ENCODE results near the gene ASAP2. TPM values are rescaled to one million over a fixed set of nuclear protein-coding genes. Genes with fewer than 3 reads are reported as not detected.

Gene ASAP2
- total RNA-seq, 1 donor from 2014 or later, result 58.0 TPM

DNA sequence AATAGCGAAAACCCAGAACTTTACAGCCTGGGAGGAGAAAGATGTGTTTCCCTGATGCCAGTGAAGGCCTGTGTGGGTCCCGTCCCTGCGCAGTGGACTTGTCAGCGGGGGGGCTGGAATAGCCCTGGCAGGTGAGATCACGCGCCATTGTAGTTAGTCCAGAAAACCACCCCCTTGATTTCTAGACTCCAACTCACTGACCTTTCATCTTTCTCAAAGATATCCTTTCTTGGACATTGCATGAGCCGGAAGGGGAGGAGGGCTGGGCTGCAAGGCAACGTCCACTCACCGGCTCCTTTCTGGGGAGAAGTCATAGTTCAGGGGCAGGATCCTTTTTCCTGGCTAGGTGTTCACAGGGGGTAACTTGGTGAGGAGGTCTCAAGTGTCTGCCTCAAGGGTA lies 22.3 kb upstream of the ASAP2 start:
- no peak for DNase-seq

DNA sequence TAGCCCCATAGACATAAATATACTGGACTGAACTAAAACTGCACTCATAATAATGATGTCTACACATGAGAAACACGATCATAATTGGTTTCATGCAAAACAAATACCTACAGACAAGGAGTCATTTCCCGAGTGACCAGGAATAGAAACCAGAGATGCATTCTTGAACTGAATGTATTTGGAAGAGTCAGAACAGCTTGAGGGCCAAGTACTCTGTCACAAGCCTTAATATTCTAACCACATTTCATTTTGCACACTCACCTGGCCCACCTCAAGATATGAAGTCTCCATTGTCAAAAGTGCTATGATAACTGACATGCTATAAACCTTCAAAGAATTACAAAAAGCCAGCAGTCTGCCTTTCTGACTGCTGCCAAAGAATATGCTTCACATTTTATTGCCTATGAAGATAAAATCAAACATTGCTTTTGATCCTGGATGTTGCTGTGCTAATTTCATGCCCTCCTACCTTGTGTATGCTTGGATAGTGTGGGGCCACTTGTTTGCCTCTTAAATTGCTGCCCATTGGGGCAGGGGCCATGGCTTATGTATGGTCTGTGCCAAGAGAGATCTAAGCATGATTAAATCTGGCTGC lies 18.9 kb upstream of the ASAP2 start:
- no peak for DNase-seq

DNA sequence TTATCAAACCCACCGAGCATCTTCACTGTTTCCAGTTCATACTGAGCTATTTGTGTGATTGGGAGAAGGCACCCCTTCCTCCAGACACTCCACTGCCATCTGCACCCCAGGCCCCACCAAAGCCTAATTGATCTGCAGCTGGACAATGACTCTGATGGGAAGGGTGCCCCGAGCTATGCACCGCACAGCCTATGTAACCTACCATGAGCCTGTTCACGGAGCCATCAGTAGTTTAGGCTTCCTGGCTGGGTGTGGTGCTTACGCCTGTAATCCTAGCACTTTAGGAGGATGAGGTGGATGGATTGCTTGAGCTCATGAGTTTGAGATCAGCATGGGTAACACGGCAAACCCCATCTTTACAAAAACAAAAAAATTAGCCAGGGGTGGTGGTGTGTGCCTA lies 17.8 kb upstream of the ASAP2 start:
- DNase-seq, result no peak

DNA sequence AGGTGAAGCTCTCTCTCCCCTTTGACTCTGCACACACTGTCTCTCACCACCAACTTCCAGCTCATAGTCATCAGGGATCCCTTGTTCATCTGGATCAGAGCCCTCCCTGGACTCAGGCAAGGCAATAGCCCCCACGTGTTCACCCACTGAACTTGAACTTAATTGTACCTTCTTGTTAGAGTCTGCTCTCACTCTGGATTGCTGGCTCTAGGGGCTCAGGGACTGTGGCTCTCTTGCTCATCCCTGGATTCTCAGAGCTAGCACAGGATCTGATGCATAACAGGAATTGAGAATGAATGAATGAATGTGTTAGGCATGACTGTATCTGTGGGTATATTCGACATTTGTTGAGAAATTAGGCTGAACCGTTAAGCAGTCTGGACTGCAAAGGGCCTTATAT lies 16.7 kb upstream of the ASAP2 start:
- DNase-seq, result no peak

DNA sequence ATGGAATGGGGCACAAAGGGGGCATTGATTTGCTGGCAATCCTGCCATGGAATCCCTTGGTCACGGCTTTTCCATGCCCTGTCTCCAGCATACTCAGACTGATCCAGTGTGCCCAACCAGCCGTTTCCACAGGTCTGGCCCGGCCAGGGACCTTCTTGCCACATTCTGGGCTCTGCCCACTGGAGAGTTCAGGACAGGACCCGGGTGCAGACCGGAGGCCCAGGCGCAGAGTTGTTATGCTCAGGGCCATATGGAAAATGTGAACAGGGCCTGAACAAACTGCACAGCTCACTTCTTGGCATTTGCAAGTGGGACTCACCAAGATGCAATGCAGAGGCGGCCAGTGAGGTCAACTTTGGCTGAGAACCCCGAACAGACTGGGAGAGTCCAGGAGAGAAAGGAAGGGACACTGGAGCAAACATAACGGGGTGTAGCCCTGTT lies 15.6 kb upstream of the ASAP2 start:
- peak; percentile 70 for DNase-seq

DNA sequence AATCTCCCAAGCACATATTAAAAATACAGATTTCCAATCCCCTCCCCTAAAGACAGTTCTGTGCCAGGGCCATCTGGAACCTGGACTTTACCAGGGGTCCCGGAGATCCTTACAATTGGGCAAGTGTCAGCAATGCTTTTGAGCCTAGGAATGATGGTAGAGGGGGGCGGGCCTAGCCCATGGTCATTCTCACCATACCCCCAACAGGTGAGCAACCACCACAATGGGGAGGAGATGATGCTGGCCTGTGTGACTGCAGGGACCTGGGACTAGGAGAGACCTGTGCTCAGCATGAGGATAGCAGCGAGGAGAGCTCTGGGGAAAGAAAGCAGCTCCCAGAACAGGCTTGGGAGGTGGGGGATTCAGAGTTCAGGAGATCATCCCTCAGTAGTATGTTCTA lies 13.9 kb upstream of the ASAP2 start:
- no peak for DNase-seq

DNA sequence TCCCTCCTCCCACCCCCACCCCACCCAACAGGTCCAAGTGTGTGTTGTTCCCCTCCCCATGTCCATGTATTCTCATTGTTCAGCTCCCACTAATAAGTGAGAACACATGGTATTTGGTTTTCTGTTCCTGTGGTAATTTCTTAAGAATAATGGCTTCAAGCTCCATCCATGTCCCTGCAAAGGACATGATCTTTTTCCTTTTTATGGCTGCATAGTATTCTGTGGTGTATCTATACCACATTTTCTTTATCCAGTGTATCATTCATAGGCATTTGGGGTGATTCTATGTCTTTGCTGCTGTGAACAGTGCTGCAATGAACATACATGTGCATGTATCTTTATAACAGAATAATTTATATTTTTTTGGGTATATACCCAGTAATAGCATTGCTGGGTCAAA lies 12.3 kb upstream of the ASAP2 start:
- no peak for DNase-seq

DNA sequence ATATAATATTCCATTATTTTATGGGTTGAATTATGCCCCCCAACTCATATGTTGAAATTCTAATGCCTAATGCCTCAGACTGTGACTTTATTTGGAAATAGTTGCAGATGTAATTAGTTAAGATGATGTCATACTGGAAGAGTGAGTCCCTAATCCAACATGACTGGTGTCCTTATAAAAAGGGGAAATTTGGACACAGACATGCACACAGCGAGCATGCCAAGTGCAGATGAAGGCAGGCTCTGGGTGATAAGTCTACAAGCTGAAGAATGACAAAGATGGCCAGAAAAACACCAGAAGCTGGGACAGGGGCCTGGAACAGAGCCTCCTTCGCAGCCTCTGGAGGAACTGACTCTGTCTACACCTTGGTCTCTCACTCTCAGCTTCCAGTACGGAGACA lies 10.0 kb upstream of the ASAP2 start:
- no peak for DNase-seq

DNA sequence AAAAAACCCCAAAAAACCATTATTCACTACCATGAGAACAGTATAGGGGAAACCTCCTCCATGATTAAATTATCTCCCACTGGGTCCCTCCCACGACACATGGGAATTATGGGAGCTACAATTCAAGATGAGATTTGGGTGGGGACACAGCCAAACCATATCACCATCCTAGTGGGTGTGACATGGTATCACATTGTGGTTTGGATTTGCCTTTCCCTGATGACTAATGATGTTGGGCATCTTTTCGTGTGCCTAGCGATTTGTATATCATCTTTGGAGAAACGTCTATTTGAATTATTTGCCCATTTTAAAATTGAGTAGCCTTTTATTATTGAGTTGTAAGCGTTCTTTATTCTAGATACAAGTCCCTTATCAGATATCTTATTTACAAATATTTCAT lies 8.7 kb upstream of the ASAP2 start:
- no peak for DNase-seq

DNA sequence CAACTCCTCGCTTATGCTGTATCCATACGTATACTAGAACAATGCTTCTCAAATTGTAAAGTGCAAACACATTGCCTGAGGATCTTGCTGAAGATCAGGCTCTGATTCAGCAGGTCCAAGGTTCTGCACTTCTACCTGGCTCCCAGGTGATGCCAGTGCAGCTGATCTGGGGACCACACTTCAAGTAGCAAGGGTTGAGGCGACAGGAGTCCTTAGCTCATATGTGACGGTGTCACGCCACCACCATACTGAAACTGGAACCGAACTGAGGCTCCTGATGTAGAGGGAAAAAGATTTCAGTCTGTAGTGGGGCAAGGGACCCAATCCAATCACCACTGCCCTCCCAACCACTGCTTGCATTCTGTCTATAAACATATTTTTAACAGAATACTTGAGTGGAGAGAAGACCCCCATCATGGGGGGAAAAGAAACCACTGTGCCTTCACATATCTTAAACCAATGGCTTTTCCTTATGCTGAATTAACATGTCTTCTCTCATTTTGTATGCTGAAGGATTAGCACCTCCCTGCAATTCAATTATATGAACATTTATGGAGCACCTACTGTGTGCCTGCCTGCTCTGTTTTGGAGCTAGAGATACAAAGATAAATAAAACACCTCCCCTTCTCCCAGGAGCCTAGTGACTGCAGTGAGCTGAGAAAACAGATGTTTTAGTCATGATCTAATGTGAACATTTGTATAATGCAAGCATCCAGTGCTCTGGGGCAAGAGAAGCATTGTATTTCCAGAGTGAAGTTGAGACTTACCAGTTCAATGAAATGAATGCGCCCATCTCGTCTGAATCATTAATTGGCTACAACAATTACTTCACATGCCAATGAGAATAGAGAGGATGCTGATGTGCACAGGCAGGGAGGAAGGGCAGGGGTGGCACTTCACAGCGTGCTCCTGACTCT lies 6.6 kb upstream of the ASAP2 start:
- no peak for DNase-seq

DNA sequence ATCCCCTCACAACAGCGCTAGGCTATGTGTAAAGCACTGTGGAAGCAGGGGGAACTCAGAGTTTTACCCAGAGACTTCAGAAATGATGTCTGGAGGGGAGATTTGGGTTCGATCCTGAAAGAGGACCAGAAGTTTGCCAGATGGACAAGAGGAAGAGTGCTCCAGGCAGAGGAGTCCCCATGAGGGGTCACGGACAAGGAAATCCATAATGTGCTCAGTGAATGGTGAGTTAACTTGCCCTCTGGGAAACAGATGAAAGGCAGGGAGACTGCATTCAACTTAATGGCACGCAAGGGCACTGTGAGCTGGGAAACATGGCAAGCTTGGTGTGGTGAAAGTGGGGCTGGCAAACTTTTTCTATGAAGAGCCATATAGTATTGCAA lies 6.0 kb upstream of the ASAP2 start:
- DNase-seq, result no peak

DNA sequence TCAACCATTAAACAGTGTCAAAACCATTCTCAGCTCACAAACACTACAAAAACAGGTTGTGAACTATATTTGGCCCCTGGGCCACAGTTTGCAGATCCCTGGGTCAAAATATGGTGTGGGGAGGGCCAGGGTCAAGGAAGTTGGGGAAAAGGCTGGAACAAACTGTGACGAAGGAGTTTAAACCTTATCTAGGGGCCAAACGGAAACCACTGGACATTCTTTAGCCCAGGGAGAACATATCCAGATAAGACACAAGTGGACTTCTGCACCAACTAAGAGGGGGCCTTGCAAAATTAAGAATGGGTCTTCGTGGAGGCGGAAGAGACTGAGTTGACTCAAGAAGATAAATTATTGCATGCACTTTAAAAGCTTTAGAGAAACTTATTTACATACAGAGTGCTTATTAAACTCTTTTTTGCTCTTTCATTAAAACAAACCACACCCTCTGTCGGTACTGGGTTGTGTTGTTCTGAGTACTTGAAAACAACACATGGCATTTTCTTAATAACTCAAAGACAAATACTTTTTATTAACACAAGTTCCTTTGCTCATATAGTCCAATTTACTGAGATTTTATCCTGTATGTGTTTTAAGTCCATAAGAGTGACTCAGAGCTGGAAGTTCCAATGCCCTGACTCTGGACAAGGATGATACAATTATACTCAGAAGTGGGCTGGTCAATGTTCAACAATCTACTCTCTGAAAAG lies 5.3 kb upstream of the ASAP2 start:
- peak; percentile 52 for DNase-seq

DNA sequence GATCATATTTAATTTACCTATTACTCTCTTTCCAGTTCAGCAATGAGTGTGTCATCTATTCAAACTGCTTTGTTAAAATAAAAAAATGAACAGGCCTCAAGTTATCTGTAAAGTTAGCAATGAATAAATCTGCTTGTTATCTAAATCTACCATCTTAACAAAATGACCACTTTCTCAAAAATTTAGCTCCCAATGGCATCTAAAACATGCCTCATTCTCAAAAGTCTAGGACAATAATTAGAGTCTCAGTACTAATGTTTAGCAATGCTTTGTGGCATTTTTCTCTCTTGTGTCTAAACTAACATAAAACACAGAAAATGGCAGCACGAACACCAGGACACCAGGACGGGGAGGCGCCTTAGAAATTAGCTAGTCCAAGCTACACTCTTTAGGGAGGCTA lies 3.6 kb upstream of the ASAP2 start:
- no peak for DNase-seq

DNA sequence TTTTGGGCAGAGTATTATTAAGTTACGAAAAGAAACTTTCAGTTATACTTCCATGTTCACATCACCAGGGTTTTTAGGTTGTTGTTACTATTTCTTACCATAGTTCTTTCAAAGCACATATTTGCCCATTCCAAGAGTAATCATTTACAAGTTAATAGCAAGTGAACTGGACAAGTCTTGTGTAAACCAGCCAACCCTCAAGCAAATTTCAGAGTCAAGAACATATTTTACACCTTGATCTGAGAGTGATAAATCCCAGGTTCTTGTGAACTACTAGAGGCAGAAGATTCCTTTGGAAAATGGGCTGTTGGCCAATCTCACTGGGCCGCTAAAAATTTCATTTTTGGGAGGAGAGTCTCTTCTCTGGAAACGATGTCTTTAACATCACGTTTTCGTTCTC lies 2.7 kb upstream of the ASAP2 start:
- DNase-seq, result no peak

DNA sequence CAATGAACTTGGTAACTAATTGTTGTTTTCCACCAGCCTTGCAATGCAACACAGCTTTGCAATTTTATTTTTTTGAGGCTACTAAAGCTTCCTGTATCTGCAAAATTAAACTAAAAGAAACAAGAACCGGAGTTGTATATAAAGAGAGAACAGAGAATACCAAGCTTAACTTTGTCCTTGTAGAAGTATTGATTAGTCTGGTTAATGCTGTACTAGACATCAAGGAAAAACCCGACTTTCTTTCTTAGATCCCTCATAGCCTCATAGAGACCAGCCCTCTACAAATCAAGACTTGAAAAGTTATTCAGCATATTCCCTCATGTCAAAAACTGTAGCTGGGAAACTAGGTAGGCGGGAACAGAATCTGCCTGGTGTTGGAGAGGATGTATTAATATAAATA lies 1.7 kb upstream of the ASAP2 start:
- DNase-seq, result no peak

DNA sequence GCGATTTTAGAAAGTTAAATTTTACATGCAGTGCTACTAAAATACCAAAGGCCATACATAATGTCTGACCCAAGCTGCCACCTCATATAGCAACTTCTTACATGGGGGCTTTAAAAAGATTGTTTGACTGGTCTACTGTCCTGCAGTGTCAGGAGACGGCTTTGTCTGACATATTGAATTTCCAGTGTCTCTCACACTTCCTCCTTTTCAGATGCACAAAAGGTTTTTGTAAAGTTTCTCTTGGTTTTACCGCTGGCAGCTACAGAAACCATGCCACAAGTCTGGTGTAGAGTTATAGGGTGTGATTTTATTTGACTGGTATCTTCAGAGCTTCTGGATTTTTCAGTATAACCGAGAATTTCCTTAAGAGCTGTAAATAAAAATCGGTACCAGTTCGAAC lies 1.1 kb upstream of the ASAP2 start:
- DNase-seq, result no peak

DNA sequence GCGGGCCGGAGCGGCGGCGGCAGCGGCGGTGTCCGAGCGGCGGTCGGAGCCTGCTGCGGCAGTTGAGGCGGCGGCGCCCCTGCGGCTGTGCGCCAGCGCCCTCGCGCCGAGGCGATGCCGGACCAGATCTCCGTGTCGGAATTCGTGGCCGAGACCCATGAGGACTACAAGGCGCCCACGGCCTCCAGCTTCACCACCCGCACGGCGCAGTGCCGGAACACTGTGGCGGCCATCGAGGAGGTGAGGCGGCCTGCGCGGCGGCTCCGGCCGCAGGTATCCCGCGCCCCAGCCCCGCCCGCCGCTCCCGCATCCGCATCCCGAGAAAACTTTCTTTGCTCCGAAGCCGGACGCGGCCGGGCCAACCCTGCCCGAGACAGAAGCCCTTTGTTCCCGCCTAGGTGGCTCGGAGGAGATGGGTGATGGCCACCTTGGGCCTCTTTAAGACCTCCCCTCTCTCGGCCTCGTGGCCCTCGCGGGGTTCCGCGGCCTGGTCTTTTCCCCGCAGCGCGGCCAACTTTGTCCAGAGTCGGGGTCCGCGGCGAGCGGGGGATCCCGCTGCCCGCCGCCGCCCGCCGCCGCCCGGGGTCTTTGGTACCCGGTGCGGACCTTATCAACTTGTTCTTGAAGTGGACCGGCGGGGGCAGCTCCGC lies 504 bp downstream of the ASAP2 start:
- peak; percentile 48 for DNase-seq

DNA sequence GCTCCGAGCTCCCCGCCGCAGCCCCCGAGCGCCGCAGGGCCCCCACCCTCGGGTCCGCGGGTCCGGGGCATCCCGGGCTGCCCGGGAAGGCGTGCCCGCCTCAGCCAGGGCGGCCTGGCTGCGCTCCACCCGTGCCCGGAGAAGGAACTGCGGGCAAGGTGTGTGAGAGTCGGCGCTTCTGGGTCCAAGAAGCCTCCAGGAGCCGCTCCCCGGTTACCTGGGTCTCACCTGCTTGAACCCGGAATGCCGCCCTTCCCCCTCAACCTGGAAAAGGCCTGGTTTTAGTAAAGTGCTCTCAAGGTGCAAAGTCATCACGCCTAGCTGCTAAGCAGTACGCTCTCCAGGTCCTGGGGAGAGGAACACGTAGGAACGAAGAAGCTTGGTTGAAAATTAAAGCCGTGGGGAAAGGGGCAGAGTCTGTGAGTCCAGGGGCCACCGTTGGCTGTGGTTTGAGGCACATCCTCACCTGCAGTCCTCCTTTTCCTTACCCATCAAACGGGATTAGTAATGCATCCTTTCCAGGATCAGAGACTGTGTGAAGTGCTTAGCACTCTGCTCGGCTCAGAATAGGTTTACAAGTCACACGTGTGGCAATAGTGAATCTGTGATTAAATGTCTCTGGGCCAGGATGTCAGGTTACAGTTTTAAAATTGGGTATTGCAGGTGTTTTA lies 1.2 kb downstream of the ASAP2 start:
- peak; percentile 47 for DNase-seq

DNA sequence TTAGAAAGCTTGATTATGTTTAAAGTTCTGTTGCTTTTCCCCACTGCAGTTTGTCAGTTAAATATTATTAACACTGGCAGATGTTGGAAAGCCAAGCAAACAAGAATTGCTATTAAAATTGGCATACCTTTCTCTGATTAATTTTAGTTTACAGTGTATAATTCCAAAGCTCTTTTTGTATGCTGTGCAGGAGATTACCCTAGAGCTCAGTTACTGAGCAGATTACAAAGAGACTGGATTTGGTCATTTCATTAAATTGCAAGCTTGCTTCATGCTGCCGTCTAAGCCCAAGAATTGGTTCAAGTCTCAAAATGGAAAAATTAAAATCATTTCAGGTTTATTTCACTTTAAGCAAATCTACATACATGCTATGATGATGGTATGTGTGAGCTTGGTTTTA lies 2.3 kb downstream of the ASAP2 start:
- no peak for DNase-seq

DNA sequence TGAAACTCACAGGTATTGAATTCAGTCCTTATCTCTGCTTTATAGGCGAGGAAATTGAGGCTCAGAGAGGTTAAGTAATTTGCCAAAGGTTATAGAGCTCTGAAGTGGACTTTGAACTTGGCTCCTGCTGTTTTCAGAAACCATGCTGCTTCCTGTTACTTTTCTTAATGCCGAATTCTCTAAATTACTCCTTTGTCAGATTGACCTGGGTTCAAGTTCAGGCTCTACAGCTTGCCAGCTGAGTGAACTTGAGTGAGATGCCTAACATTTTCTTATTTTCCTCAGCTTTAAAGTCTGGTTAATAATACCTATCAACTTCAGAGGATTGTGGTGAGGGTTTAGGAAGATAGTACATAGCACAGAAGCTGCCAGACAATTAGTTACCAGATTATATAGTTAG lies 3.4 kb downstream of the ASAP2 start:
- no peak for DNase-seq

DNA sequence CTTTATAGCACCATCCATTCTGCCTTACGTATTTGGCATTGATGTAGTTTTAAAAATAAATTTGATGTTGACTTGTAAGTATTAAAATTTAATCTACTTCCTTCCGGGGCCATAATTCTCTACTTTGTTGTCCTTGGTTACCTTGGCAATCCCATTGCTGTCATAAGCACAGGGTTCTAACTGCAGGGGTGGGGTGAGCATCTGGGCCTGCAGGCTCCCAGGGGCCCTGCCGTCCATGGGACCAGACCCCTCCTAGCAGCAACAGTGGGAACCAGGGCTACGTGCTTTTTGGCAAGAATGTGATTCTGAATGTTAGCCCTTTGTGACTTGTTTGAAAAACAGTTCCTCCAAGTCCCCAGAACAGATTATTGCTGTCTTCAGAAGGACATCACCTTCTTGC lies 4.9 kb downstream of the ASAP2 start:
- DNase-seq, result peak; percentile 43

DNA sequence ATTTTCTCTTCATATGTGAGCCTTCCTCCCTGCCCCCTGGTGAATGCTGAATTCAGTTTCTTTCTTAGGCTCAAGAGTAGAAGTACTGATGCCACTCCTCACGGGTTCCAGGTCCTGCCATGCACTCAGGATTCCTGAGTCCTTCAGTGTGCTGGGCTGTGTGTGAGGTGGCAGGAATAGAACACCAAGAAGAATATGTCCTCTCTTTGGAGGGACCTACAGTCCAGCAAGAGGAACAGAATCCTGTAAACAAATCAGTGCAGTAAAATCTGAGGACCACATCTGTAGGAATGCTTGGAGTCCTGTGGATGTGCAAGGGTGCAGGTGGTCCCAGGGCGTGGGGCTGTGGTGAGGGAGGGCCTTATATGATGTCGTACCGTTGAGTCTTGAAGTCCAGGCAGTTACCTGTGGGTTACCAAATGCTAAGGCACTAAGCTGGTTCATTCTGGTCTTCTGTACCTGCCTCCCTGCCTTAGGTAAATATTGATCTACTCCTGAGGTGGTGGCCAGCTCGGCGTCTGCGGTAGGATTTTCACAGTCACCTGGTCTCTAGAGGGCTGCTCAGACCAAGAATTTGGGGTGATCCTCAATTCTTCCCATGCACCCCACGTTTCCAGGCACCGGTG lies 5.5 kb downstream of the ASAP2 start:
- DNase-seq, result no peak
